ENCODE results near the gene ZMYM5.
"Not testable (repeated sequence)": the region's sequence is repeated elsewhere in the genome, so short reads cannot be mapped to it uniquely, and the experiment has no call there.

ZMYM5 gene

DNA sequence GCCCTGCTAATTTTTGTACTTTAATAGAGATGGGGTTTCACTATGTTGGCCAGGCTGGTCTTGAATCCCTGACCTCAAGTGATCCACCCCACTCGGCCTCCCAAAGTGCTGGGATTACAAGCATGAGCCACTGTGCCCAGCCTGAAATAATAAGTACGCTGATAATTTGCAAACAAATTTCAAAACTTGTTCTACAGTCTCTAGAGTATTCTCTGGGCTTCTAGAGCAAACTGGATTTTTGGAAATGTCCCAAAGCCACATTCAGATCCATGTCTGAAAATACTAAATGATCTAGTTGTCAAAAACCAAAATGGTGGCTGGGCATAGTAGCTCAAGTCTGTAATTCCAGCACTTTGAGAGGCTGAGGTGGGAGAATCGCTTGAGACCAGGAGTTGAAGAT lies 40.8 kb downstream of the ZMYM5 start:
- H3K4me3 ChIP-seq (ENCODE audit: low read depth, low read length): no peak overlapping the region

DNA sequence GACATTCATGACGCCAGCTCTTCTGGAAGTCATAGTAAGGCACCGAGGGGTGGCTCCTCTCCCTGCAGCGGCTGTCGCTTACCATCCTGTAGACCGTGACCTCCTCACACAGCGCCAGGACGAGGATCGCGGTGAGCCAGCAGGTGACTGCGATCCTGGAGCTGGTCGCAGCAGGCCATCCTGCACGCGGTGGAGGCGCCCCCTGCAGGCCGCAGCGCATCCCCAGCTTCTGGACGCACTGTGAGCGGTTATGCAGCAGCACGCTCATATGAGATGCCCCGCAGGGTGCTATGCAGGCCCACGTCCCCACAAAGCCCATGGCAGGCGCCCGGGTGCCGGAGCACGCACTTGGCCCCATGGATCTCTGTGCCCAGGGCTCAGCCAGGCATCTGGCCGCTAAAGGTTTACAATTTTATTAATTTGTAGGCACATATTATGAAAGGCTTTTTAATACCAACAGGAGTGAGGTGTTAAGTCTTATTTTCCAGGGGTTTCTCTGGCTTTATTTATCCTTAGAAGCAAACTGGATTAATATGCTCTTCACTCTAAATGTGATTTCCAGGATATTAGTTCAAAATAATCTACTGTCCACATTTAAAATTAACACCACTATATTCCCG lies 45.1 kb downstream of the ZMYM5 start:
- no peak overlapping the region for H3K4me3 ChIP-seq (ENCODE audit: low read depth, low read length)

DNA sequence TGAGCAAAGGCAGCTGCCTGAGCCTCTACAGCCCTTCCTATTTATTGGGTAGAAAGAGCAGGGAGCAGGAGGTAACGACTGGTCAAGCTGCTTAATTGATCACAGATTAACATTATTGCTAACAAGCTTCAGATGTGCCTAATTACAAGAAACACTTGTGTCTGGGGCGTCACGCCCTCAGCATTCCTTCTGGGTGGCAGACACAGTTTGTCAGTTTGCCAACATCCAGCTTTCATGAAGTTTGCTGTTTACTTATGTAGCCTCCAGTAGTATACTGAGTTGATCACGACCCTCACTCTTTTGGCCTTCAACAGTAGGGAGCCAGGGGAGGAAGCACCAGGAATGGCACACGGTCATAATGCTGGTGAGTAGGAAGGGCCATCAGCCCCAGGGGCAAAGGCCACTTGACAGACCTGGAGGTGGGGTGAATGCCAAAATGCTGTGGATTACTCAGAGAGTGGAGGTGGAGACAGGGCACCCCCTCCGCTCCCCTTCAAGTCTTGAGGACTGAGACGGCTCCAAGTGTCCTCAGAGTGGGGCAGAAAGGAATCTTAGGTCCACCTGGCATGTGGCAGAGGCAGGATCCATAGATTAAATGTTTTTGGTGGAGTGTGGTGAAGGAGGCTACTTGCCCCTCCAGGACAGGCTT lies 45.8 kb downstream of the ZMYM5 start:
- no peak overlapping the region for H3K4me3 ChIP-seq (ENCODE audit: low read depth, low read length)

- H3K4me3 ChIP-seq (ENCODE audit: low read depth, low read length): no peak overlapping the region
Measured at GRCh38 chr13:19817106-19817505, 46.3 kb downstream of the ZMYM5 start.

DNA sequence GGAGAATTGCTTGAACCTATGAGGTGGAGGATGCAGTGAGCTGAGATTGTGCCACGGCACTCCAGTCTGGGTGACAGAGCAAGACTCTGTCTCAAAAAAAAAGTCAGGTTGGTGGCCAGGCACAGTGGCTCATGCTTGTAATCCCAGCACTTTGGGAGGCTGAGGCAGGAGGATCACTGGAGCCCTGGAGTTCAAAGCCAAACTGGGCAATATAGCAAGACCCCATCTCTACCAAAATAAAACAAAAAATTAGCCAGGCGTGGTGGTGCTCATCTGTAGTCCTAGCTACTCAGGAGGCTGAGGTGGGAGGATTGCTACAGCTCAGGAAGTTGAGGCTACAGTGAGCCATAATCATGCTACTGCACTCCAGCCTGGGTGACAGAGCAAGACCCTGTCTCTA lies 47.6 kb downstream of the ZMYM5 start:
- not testable (repeated sequence) for H3K4me3 ChIP-seq (ENCODE audit: low read depth, low read length)

GRCh38 chr13:19810996-19811881 lies 52.2 kb downstream of the ZMYM5 start:
- no peak overlapping the region for H3K4me3 ChIP-seq (ENCODE audit: low read depth, low read length)

DNA sequence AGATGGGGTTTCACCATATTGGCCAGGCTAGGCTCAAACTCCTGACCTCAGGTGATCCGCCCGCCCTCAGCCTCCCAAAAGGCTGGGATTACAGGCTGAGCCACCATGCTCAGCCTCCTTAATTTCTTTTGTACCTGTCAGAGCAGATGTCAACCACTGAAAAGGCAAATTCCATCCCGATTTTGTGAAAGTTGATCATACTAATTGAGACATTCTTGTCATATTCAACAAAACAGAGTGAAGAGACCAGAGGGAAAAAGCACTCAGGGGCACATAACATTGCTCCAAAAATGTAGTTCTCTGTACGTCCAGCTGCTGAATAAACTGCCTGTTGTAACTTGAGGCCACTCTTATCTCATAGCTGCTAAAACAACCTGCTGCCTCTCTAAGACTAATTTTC lies 53.3 kb downstream of the ZMYM5 start:
- H3K4me3 ChIP-seq (ENCODE audit: low read depth, low read length): no peak overlapping the region

DNA sequence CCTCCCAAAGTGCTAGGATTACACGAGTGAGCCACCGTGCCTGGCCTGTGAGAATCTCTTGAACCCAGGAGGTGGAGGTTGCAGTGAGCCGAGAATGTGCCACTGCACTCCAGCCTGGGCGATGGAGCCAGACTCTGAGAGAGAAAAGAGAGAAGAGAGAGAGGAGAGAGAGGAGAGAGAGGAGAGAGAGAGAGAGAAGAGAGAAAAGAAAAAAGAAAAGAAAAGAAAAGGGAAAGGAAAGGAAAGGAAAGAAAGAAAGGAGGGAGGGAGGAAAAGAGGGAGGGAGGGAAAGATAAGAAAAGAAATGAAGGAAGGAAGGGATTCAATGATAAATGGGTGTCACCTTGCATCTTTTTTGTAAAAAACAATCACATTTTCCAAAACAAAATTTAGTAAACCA lies 57.7 kb downstream of the ZMYM5 start:
- H3K4me3 ChIP-seq (ENCODE audit: low read depth, low read length): no peak overlapping the region

- H3K4me3 ChIP-seq (ENCODE audit: low read depth, low read length): no peak overlapping the region
Measured at GRCh38 chr13:19795956-19796355, 67.5 kb downstream of the ZMYM5 start.

GRCh38 chr13:19794631-19795030 lies 68.8 kb downstream of the ZMYM5 start:
- no peak overlapping the region for H3K4me3 ChIP-seq (ENCODE audit: low read depth, low read length)

DNA sequence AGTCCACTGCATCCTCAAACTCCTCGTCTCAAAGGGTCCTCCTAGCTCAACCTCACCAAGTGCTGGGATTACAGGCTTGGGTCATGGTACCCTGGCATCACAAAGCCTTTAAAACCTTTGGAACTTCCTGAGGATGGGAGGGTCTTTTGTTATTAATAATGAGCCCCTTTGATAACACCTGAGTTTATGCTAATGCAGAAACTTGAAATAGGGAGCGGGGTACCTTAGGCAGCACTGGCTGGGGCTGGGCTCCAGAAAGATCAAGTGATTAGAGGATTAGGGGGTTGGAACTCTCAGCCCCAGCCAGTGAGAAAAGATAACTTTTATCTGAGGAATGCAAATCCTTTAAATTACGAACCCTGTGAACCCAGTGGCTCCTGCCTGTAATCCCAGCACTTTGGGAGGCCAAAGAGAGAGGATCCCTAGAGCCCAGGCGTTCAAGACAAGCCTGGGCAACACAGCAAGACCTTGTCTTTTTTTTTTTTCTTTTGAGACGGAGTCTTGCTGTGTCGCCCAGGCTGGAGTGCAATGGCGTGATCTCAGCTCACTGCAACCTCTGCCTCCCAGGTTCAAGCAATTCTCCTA lies 71.4 kb downstream of the ZMYM5 start:
- H3K4me3 ChIP-seq (ENCODE audit: low read depth, low read length): no peak overlapping the region

DNA sequence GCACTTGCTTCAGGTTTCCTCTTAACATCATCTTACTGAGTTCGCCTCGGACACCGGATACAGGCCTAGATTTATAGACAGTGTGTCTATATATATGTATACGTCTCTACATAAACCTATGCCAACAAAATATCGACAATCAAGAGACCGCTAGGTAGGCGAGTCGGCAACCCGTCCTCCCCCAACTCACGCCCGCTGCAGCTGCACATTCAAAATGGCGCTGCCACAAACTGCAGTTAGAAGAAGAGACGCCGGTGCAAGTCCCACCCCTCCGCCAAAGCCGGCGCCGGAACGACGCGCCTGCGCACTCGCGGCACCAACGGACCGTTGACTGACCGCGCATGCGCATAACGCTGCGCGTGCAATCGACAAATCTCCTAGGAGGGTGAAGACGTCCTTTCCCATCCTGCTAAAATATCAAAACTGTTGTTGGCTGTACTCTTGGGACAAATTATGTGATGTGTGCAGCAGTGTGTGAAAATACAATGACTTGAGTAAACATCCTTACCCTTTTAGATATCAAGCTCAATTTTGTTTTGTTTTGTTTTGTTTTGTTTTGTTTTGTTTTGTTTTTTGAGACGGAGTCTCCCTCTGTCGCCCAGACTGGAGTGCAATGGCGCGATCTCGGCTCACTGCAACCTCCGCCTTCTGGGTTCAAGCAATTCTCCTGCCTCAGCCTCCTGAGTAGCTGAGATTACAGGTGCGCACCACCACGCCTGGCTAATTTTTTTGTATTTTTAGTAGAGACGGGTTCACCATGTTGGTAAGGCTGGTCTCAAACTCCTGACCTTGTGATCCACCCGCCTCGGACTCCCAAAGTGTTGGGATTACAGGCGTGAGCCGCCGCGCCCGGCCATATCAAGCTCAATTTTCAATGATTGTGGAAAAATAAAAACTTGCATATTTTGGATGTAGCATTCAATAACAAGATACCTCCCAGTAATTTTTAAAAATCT lies 80.4 kb downstream of the ZMYM5 start, which contains the start of gene PSPC1:
PSPC1 (minus strand) TSS at position 219 of the 956 bp plus-strand sequence; CDS start at position 31, 188 bp downstream.
- peak within 1 kb of the TSS; percentile 100 for H3K4me3 ChIP-seq (ENCODE audit: low read depth, low read length)

DNA sequence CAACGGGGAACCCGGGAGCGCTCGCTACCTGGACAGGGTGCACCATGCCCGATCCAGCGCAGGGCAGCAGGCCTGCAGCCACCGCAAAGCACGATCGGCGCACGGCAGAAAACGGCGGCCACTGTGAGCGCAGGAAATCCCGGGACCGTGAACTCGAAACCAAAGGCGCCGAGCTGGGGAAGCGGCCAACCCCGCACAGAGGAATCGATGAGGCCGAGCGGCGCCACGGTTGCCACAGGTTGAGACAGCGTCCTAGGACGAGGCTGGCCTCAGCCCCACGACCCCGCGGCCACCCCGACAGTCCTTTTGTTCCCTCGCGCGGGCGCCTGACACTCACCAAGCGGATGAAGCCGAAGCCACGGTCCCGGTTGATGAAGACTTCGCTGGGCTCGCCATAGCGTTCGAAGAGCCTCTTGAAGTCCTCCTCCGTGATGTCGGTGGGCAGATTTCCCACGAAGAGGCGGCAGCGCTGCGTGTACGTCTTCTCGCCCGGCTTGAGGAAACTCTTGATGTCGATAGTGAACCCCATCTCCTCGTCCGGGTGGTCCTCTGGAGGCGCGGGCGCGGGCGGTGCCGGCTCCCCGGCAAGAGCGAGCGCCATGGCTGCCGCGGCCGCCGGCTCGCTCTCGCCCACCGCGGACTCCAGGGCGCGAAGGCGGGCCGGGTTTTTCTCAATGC lies 81.3 kb downstream of the ZMYM5 start:
- H3K4me3 ChIP-seq (ENCODE audit: low read depth, low read length): peak overlapping the region; percentile 100

DNA sequence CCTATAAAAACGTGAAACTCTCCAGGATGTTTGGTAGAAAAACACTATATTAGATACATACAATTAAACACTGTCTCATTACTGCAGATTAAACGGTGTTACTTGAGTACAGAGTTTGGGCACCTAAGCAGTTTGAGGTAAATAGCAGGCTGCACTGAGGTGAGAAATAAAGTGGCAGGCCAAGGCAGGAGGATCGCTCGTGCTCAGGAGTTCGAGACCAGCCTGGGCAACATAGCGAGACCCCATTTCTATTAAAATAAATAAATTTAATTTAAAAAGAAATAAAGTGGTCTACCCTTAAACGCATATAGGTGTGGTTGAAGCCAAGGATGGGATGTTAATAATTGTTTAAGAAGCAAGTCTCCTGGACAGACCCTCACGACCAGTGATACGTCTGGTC lies 81.9 kb downstream of the ZMYM5 start:
- H3K4me3 ChIP-seq (ENCODE audit: low read depth, low read length): peak overlapping the region; percentile 100

DNA sequence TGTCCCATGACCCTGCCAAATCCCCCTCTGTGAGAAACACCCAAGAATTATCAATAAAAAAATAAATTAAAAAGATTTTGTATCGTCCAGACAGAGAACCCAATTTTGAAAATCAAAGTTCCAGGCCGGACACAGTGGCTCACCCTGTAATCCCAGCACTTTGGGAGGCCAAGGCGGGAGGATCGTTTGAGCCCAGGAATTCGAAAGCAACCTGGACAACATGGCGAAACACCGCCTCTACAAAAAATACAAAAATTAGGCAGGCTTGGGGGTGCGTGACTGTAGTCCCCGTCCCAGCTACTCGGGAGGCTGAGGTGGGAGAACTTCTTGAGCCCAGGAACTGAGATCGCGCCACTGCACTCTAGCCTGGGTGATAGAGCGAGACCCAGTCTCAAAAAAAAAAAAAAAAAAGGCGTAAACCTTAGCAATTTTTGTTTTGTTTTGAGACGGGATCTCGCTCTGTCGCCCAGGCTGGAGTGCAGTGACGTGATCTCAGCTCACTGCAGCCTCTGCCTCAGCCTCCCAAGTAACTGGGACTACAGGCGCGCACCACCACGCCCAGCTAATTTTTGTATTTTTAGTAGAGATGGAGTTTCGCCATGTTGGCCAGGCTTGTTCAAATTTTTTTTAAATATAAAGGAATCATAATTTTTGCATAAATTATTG lies 82.6 kb downstream of the ZMYM5 start:
- peak overlapping the region; percentile 100 for H3K4me3 ChIP-seq (ENCODE audit: low read depth, low read length)

Measured in iPS-11a (cell line).